HG02763 (cell line): Measurements from ENCODE around the gene ENTREP1.

Experiments used
- ATAC-seq: cut with Tn5 transposase; IDR thresholded peaks from one replicate; pipeline ENCODE4 v1.9.1; 2021; ENCODE audit warnings: mild to moderate bottlenecking, moderate library complexity; ENCODE audit not compliant: unreplicated experiment

The ENTREP1 gene

GRCh38 chr9:69364510-69365150 lies 39.6 kb downstream of the ENTREP1 start:
- no peak for ATAC-seq

GRCh38 chr9:69370430-69370829 lies 45.4 kb downstream of the ENTREP1 start:
- ATAC-seq: no peak

GRCh38 chr9:69371001-69371400 lies 46.0 kb downstream of the ENTREP1 start:
- ATAC-seq: no peak

- no peak for ATAC-seq
Observed at GRCh38 chr9:69376651-69377050, 51.6 kb downstream of the ENTREP1 start.

GRCh38 chr9:69377291-69377690 lies 52.3 kb downstream of the ENTREP1 start:
- no peak for ATAC-seq

GRCh38 chr9:69377981-69378380 lies 53.0 kb downstream of the ENTREP1 start:
- ATAC-seq: no peak

- no peak for ATAC-seq
Observed at GRCh38 chr9:69379270-69379982, 54.4 kb downstream of the ENTREP1 start.

- no peak for ATAC-seq
Observed at GRCh38 chr9:69380301-69380700, 55.3 kb downstream of the ENTREP1 start.

GRCh38 chr9:69380811-69381210 lies 55.8 kb downstream of the ENTREP1 start:
- ATAC-seq: no peak

GRCh38 chr9:69382135-69382534 lies 57.1 kb downstream of the ENTREP1 start:
- no peak for ATAC-seq

- no peak for ATAC-seq
Observed at GRCh38 chr9:69385581-69386033, 60.6 kb downstream of the ENTREP1 start.

- ATAC-seq: no peak
Observed at GRCh38 chr9:69386651-69387050, 61.6 kb downstream of the ENTREP1 start.

- no peak for ATAC-seq
Observed at GRCh38 chr9:69388596-69388995, 63.6 kb downstream of the ENTREP1 start.

- no peak for ATAC-seq
Observed at GRCh38 chr9:69389437-69389995, 64.5 kb downstream of the ENTREP1 start.

GRCh38 chr9:69391487-69391886 lies 66.5 kb downstream of the ENTREP1 start:
- no peak for ATAC-seq

GRCh38 chr9:69391946-69392345 lies 66.9 kb downstream of the ENTREP1 start:
- ATAC-seq: no peak

GRCh38 chr9:69392826-69393225 lies 67.8 kb downstream of the ENTREP1 start:
- no peak for ATAC-seq

GRCh38 chr9:69393425-69393824 lies 68.4 kb downstream of the ENTREP1 start:
- no peak for ATAC-seq

- no peak for ATAC-seq
Observed at GRCh38 chr9:69395718-69396117, 70.7 kb downstream of the ENTREP1 start.

GRCh38 chr9:69396759-69397158 lies 71.7 kb downstream of the ENTREP1 start:
- no peak for ATAC-seq

- no peak for ATAC-seq
Observed at GRCh38 chr9:69397384-69398214, 72.6 kb downstream of the ENTREP1 start.
